ENCODE data around the gene PCDH10.

- no peak for TF ChIP-seq CTCF (IDR thresholded peaks at IDR 0.05; ENCODE audit: insufficient read depth, low read length, poor library complexity, severe bottlenecking)
- no peak for TF ChIP-seq EZH2phosphoT487 (conservative IDR thresholded peaks at IDR 0.05; ENCODE audit: low read length)
These were observed 5.2 kb upstream of the PCDH10 start for GRCh38 chr4:133143775-133144430.

Data from SU-DHL-6 (cell line).